Smooth muscle cell (in vitro differentiated cells): ENCODE results near the gene ARPC5. TPM values are rescaled to one million over a fixed set of nuclear protein-coding genes. Genes with fewer than 3 reads are reported as not detected.

ENCODE experiments used
- DNase-seq: peaks from one replicate; lab custom pipeline; 2025; ENCODE audit not compliant: unreplicated experiment; lab: John Stamatoyannopoulos, UW
- H2AFZ ChIP-seq: fragments of 200-600 bp; sonication (generic); 2 replicates; pipeline ENCODE4 v1.6.0; 2016; ENCODE audit warnings: antibody characterized with exemption, low read depth, mild to moderate bottlenecking
- H3F3A ChIP-seq: fragments of 200-600 bp; sonication (generic); 2 replicates; pipeline ENCODE4 v1.6.0; 2017; ENCODE audit warnings: antibody characterized with exemption, low read depth
- H3K27ac ChIP-seq: fragments of 200-600 bp; sonication (generic); 2 replicates; pipeline ENCODE4 v1.5.1; 2016; ENCODE audit warnings: low read depth, mild to moderate bottlenecking
- H3K27me3 ChIP-seq: fragments of 200-600 bp; sonication (generic); 2 replicates; pipeline ENCODE4 v1.6.1; 2016; ENCODE audit warnings: low read depth, mild to moderate bottlenecking
- H3K36me3 ChIP-seq: fragments of 200-600 bp; sonication (generic); 2 replicates; pipeline ENCODE4 v1.5.1; 2016; ENCODE audit warnings: low read depth
- H3K4me1 ChIP-seq: fragments of 200-600 bp; sonication (generic); 2 replicates; pipeline ENCODE4 v1.5.1; 2016; ENCODE audit warnings: low read depth
- H3K4me2 ChIP-seq: fragments of 200-600 bp; sonication (generic); 2 replicates; pipeline ENCODE4 v1.6.0; 2016; ENCODE audit warnings: mild to moderate bottlenecking
- H3K4me3 ChIP-seq: fragments of 200-600 bp; sonication (generic); 2 replicates; pipeline ENCODE4 v1.5.1; 2016; ENCODE audit warnings: mild to moderate bottlenecking
- H3K79me2 ChIP-seq: fragments of 200-600 bp; sonication (generic); 2 replicates; pipeline ENCODE4 v1.6.0; 2016; ENCODE audit warnings: low read depth, mild to moderate bottlenecking
- H3K9ac ChIP-seq: fragments of 200-600 bp; sonication (generic); 2 replicates; pipeline ENCODE4 v1.6.0; 2016; ENCODE audit warnings: low read depth
- H3K9me3 ChIP-seq: fragments of 200-600 bp; sonication (generic); replicated peaks from 2 replicates; pipeline ENCODE4 v1.5.1; 2016; ENCODE audit warnings: low read depth
- H4K20me1 ChIP-seq: fragments of 200-600 bp; sonication (generic); 2 replicates; pipeline ENCODE4 v1.6.0; 2016; ENCODE audit warnings: low read depth
- WGBS: methylation state at CpG from one replicate; pipeline ENCODE4 v1.1.7; 2016; ENCODE audit warnings: low lambda C conversion rate; 5-methylcytosine and 5-hydroxymethylcytosine counted together
- polyA plus RNA-seq: library from polyadenylated mRNA; unstranded; fragments of >200 nt; fragmentation: Nextera tagmentation; extraction: Ambion mirVana; gene quantifications from 2 replicates; pipeline ENCODE4 v1.2.1, GENCODE V29; 2016
- total RNA-seq: library from RNA; depleted of rRNA; stranded (reverse); fragments of >200 nt; gene quantifications from 2 replicates; pipeline ENCODE4 v1.2.3, GENCODE V29; 2014
- TF ChIP-seq, protein P1 (sequence below): fragments of 200-600 bp; sonication (generic); IDR thresholded peaks from 2 replicates; pipeline ENCODE4 v1.5.1; 2017; ENCODE audit warnings: borderline replicate concordance, mild to moderate bottlenecking, antibody characterized with exemption; ENCODE audit not compliant: insufficient read depth, poor library complexity, severe bottlenecking

ARPC5 gene
- total and polyA plus RNA-seq, 2 experiments from 2014 or later: 188 to 205 TPM

DNA sequence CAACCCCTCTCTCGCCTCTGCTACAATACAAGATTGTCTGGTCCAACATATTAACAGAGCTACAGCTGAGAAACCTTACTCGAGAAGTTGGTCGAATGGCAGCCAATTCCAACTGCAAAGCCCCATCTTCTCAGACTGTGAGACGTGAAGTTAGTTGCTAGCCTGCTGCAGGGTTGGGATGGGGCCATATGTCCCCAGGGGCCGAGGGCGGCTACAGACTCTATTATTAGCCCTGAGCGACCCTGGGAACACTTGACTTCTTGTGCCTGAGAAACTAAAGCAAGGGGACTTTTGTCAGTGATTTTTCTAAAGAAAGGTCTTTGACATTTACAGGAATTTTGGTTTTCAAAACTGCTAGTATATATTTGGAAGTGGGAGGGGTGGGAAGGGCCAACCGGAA is 59.0 kb downstream of the ARPC5 start:
- Histone ChIP-seq H3F3A (no peaks in the 10 kb centered on the region), H3K4me2 (no peak overlapping the region), H3K79me2 (no peaks in the 10 kb centered on the region), H3K4me3 (no peak overlapping the region), H3K9me3 (no peaks in the 10 kb centered on the region), H3K27me3 (no peaks in the 10 kb centered on the region), H3K36me3 (no peaks in the 10 kb centered on the region), H3K4me1 (no peaks in the 10 kb centered on the region), H3K9ac (no peak overlapping the region), H3K27ac (no peak overlapping the region), H4K20me1 (no peaks in the 10 kb centered on the region), H2AFZ (no peak overlapping the region)
- DNase-seq: no peak
- TF ChIP-seq, protein P1, sequence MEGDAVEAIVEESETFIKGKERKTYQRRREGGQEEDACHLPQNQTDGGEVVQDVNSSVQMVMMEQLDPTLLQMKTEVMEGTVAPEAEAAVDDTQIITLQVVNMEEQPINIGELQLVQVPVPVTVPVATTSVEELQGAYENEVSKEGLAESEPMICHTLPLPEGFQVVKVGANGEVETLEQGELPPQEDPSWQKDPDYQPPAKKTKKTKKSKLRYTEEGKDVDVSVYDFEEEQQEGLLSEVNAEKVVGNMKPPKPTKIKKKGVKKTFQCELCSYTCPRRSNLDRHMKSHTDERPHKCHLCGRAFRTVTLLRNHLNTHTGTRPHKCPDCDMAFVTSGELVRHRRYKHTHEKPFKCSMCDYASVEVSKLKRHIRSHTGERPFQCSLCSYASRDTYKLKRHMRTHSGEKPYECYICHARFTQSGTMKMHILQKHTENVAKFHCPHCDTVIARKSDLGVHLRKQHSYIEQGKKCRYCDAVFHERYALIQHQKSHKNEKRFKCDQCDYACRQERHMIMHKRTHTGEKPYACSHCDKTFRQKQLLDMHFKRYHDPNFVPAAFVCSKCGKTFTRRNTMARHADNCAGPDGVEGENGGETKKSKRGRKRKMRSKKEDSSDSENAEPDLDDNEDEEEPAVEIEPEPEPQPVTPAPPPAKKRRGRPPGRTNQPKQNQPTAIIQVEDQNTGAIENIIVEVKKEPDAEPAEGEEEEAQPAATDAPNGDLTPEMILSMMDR: no peak
- 85% methylated on average over 8 of the region's 8 CpGs for WGBS

DNA sequence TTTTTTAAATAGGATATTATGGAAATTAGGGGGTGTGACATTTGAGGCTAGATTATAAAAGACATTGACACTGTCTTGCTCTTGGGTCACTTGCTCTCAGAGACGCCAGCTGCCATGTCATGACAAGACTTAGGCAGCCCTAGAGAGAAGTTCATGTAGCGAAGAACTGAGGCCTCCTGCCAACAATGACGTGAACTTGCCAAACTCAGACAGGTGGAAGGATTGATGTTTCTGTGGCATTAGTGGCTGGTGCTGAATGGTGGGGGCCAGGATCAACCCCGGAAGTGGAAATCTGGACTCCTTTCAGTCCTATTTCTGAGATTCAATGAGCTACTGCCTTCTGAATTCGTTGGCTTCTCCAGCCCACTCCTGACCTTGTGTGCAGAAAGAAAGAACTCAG is 60.0 kb downstream of the ARPC5 start:
- no peak for DNase-seq
- Histone ChIP-seq H3K9me3 (no peaks in the 10 kb centered on the region), H3K4me1 (no peaks in the 10 kb centered on the region), H4K20me1 (no peaks in the 10 kb centered on the region), H3K36me3 (no peaks in the 10 kb centered on the region), H3K9ac (no peak overlapping the region), H3K27me3 (no peaks in the 10 kb centered on the region), H3K4me2 (no peak overlapping the region), H3K4me3 (no peak overlapping the region), H2AFZ (no peak overlapping the region), H3F3A (no peaks in the 10 kb centered on the region), H3K27ac (no peak overlapping the region), H3K79me2 (no peaks in the 10 kb centered on the region)
- TF ChIP-seq, protein P1: no peak
- over 99% methylated on average over 5 of the region's 5 CpGs for WGBS

DNA sequence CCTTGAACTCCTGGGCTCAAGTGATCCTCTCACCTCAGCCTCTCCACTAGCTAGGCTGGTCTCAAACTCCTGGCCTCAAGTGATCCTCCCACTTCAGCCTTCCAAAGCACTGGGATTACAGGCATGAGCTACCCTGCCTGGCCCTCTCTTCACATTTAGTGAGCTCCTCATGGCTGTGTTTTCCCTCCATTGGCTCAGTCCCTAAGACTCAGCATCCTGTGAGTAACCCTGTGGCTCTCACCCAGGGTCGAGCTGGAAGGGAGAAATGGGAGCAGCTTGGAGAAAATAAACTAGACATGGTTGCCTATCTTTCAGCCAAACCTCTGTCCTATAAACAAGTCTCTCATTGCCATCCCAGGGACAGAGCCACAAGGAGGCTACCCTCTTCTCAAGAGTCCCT is 62.9 kb downstream of the ARPC5 start:
- TF ChIP-seq, protein P1: no peak
- Histone ChIP-seq H3K9me3 (no peaks in the 10 kb centered on the region), H3K4me2 (no peak overlapping the region), H2AFZ (no peak overlapping the region), H3K79me2 (no peaks in the 10 kb centered on the region), H3F3A (no peaks in the 10 kb centered on the region), H3K27ac (no peak overlapping the region), H3K4me1 (no peaks in the 10 kb centered on the region), H3K27me3 (no peaks in the 10 kb centered on the region), H4K20me1 (no peaks in the 10 kb centered on the region), H3K4me3 (no peak overlapping the region), H3K36me3 (no peaks in the 10 kb centered on the region), H3K9ac (no peak overlapping the region)
- WGBS: 76% methylated on average over 1 of the region's 1 CpG
- DNase-seq: no peak

DNA sequence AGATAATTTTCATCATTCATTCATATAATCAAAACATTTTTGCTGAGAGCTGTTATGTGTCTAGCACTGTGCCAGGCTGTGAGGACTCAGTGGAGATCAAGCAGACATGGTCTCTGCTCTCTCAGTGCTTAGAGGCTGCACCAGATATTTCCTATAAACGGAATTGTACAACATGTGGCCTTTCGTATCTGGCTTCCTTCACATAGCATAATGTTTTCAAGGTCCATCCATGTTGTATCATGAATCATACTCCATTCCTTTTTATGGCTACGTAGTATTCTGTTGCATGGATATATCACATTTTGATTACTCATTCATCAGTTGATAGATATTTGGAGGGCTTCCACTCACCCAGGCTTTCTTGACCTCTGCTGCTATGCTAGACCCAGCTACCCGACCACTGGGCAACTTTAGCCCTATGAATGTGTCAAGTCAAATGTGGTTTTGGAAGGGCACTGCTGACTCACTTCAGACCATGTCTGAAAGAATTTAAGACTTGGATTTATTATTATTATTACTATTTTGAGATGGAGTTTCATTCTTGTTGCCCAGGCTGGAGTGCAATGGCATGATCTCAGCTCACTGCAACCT is 63.8 kb downstream of the ARPC5 start:
- Histone ChIP-seq H3K79me2 (no peaks in the 10 kb centered on the region), H3K9me3 (no peaks in the 10 kb centered on the region), H3K4me3 (no peak overlapping the region), H4K20me1 (no peaks in the 10 kb centered on the region), H3K4me1 (no peaks in the 10 kb centered on the region), H3K36me3 (no peaks in the 10 kb centered on the region), H3F3A (no peaks in the 10 kb centered on the region), H3K27me3 (no peaks in the 10 kb centered on the region), H3K9ac (no peak overlapping the region), H3K27ac (no peak overlapping the region), H3K4me2 (no peak overlapping the region), H2AFZ (no peak overlapping the region)
- 96% methylated on average over 4 of the region's 4 CpGs for WGBS
- DNase-seq: no peak
- TF ChIP-seq, protein P1: no peak

Other genes starting within 250 kb of the ARPC5 start
- 0.22 and 3.7 TPM in 2 replicates for gene NMNAT2, start 217.4 kb downstream of the ARPC5 start, total RNA-seq
- gene NMNAT2, start 217.4 kb downstream of the ARPC5 start, polyA plus RNA-seq: 0.24 and 0.43 TPM in 2 replicates
- gene SMG7, start 163.3 kb downstream of the ARPC5 start, total RNA-seq: 30.3 and 40.4 TPM in 2 replicates
- 18.3 and 21.3 TPM in 2 replicates for gene SMG7, start 163.3 kb downstream of the ARPC5 start, polyA plus RNA-seq
- gene NCF2, start 45.3 kb downstream of the ARPC5 start, total RNA-seq: 1.7 and 2.4 TPM in 2 replicates
- 0.65 and 0.78 TPM in 2 replicates for gene NCF2, start 45.3 kb downstream of the ARPC5 start, polyA plus RNA-seq
- not detected in 2 replicates for gene APOBEC4, start 17.5 kb upstream of the ARPC5 start, total RNA-seq
- not detected in 2 replicates for gene APOBEC4, start 17.5 kb upstream of the ARPC5 start, polyA plus RNA-seq
- gene RGL1, start 169.3 kb upstream of the ARPC5 start, total RNA-seq: 21.1 and 26.3 TPM in 2 replicates
- gene RGL1, start 169.3 kb upstream of the ARPC5 start, polyA plus RNA-seq: 13.4 and 21.4 TPM in 2 replicates